M059J (cell line): ENCODE measurements around the gene NTRK2. TPM values are rescaled to one million over a fixed set of nuclear protein-coding genes. Genes with fewer than 3 reads are reported as not detected.

Source experiments
- DNase-seq: peaks from one replicate; pipeline ENCODE4 v3.0.0-alpha.2; 2012; ENCODE audit warnings: low read depth
- total RNA-seq: library from RNA; depleted of rRNA; stranded (reverse); fragments of >200 nt; shearing (Covaris generic); gene quantifications from 2 replicates; pipeline ENCODE4 v1.2.3, GENCODE V29; 2014

Gene NTRK2
- total RNA-seq, 1 experiment from 2014 or later, result 1.1 TPM

DNA sequence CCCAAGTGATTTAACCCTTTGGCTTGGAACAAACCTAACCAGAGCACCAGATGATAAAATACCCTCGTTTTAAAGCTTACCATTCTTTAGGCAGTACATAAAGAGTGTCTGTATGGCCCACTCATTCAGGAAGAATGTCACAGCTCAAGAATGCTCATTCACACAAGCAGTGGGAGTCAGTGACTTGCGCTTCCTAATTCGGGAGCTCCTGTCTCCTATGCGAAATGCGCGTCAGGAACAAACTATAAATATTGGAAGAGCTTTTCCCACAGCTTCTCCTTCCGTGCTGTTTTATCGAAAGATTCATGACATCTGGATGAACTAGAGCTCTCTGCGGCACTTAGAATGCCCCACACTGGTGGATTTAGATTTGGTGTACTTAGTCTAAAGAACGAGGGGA, 66.6 kb downstream of the NTRK2 start:
- no peak for DNase-seq

DNA sequence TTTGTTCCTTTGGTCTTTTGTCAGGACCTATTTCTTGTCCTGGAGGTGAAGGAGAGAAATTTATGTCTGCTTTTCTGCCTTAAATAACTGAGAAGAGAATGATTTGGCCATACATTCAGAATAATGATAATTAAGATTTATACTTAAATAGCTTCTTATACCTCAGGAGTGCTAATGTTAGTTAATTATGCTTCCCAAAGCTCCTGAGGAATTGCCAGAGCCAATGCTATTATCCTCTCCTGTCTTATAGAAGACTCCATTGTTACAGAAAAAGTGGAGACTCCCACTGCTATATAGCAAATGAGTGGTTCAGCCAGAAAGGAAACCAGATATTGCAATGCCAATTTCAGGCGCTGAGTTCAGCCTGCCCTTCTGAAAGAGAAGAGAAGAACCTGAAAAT, 67.0 kb downstream of the NTRK2 start:
- DNase-seq, result no peak

DNA sequence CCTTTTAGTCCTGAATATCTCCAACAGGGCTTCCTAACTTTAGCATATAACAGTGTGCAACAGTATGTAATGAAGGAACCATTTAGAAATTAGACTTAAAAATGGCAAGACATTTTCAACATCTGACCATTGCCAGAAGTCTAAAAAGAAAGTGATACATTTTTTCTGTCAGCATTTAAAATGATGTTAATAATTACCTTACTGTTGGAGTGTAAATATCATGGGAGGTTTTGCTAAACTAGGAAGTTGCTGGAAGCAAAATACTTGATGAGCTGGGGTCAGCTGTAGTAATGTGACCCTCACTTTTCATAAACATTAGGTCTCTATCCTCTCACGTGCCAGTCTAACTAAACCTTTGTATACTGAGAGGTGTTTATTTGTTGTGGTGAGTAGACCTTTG, 68.8 kb downstream of the NTRK2 start:
- DNase-seq, result no peak

DNA sequence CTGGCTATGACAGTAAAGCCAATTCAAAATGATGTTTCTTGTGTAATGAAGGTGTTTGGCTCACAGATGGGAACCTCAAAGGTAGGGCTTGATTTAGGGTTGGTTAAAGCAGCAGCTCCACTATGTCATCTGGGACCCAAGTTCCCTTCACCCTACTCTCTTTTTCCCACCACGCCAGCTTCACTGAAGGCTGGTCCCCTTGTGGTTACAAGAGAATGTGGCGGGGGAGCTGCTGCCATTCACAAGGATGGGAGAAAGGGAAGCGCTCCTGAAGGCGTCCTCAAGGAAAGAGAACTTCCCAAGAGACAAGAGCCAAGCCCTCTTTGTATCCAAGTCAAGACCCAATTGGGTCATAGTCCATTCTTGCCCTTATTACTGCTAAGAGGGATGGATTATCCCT, 72.7 kb downstream of the NTRK2 start:
- no peak for DNase-seq

DNA sequence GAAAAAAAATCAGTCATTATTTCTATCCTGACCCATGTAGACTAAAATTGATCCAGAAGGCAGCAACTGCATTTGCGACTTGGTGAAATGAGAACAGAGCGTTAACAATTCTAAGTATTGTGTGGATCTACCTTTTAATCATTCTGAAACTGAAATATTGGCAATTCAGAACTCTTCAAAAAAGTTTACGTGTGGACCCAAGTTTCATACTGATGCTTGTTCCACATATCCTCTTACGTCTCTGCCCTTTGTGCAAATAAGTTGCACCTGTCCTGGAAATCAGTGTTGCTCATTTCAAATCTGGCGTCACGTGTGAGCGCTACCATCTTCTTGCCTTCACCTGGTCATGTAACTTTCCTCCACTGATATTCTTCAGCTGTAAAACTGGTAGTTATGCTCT, 74.7 kb downstream of the NTRK2 start:
- no peak for DNase-seq

DNA sequence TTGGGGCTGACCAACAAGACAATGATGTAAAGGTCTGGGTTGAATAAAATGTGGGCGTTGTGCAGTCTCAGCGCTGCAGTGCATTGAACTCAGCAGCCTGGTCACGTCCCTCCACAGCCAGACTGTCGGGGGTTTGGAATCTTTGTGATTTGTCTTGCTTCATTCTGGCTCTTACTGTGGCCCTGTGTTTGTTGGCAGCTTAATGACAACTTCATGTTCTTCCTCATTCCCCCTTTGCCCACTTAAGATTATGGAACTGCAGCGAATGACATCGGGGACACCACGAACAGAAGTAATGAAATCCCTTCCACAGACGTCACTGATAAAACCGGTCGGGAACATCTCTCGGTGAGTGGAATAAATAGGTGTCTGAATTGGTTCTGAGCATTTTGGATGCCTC, 75.2 kb downstream of the NTRK2 start:
- no peak for DNase-seq

DNA sequence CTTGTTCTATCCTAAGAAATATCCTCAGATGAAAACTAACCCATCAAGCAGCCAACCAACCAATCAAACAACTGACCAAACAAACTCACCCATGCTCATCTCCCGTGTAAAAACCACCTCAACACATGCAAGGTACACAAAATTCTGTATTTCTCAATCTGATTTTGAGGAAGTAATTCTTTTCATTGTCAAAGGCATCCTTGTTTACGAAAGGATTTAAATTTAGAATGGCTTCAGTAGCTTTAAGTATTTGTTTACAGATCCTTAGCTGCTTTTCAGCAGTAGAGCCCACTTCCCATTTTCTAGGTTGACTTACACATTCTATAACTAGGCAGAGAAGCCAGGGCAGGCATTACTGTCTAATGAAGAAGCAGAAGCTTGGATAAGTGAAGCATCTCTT, 78.6 kb downstream of the NTRK2 start:
- no peak for DNase-seq

DNA sequence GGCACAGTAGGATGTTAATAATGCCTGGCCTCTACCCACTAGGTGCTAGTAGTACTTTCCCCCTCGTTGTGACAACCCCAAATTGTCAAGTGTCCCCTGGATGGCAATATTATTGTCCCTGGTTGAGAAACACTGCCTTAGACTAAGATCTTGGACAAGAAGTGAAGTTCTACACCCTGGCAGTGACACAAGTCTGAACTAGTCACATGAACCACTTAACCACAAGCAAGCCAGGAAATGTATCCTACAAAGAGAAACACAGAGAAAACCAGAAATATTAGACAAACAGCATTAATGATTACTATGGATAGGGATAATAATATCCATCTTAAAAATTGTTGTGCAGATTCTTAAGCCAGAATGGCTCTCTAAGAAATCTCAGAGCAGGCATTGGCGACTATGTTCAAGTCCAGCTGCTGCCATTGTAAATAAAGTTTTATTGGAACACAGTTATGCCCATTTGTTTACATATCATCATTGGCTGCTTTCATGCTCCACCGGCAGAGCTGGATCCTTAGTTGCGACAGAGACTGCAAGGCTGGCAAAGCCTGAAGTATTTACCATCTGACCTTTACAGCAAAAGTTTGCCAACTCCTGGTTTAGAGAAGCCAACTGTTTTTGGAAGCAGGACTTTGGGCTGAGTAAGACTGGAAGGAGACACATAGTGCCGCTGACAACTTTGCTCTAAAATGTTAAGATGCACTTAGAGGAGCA, 80.8 kb downstream of the NTRK2 start:
- peak; percentile 79 for DNase-seq

DNA sequence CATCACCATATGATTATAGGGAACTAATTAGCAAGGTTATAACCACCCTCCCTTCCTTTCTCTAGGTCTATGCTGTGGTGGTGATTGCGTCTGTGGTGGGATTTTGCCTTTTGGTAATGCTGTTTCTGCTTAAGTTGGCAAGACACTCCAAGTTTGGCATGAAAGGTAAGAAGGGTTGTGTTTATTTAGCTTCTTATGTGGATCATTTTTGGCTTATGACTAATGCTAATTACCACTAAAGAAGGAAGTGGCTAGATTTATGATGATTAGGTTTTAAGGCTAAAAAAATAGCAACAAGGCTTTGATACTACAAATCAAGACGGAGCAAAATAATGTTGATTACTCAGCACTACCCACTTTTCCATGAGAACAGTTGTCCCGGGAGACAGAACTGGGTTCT, 82.4 kb downstream of the NTRK2 start:
- peak; percentile 91 for DNase-seq

DNA sequence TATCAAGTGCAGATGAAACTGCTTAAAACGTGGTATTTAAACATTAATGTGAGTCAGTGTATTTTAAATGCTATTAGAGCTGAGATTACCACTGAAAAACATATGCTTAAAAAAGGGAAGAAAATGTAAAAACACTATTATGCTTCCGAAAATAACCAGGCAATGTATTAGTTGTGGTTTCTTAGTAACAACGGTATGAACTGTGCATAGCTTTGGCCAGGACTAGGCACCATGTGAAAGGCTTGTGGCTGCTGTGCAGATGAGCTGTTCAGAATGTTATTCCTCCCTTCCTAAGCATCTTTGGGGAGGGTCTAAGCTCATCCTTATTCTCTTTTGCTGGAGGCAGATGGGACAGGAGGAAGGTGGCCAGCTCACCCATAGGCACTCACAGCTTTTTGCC, 84.9 kb downstream of the NTRK2 start:
- peak; percentile 63 for DNase-seq

DNA sequence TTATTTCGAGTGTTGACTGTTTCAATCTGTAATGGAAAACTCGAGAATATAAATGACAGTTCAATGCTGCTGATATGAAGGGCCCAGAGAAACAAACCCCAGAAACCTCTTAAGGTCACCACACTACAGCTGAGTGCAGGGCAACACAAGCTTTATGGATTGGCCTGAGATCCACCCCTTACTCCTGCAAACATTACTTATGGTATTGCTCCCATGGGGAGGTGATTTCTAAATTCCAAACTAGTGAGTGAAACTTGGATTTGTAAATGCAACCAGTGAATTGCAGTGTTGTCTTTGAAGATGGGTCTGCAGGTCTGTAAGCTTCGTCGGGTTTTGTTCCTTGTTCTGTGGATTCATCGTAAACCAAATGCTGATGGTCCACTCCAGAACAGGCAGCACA, 85.4 kb downstream of the NTRK2 start:
- peak; percentile 30 for DNase-seq

- peak; percentile 51 for DNase-seq
Measured at GRCh38 chr9:84755380-84755779, 85.9 kb downstream of the NTRK2 start.

DNA sequence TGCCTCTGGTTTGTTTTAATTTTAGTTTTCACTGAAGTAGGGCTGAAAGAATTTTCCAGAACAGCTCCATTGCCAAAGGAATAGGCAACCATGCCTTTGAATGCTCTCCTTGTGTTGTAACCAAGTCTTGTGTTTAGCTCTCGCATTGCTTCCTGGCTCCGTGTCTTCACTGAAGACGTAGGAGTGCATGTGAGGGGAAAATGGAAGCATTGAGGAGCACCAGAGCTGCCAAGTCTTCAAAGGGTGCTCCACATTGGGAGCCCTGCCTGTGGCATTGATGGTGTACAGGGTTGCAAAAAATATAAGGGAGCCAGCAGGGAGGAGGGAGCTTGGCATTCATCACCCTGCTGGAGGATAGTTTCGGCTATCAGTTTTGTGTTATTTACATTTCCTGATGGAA, 86.6 kb downstream of the NTRK2 start:
- DNase-seq, result no peak

- DNase-seq, result no peak
Measured at GRCh38 chr9:84756731-84757130, 87.2 kb downstream of the NTRK2 start.

- no peak for DNase-seq
Measured at GRCh38 chr9:84758817-84759216, 89.3 kb downstream of the NTRK2 start.

DNA sequence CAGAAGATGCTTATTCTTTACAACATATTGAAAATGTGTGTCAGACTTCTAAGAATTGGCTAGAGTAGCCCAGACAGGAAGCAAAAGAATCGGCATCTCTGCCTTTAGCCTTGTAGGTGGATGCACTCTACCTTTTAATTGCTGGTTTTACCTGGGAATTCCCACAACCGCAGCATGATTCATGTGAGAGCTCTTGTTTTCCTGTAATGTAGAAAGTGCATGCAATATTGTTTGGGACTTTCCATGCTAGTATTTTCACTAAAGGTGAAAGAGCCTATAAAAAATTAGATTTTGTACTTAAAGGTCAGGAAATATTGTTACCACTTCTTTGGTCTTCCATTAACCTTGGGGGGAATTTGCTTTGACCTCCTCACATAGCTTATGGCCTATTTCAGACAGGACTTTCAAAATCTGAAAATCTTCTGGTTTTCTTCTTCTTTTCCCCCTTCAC, 89.8 kb downstream of the NTRK2 start:
- DNase-seq, result peak; percentile 36

GRCh38 chr9:84759804-84760203, 90.3 kb downstream of the NTRK2 start:
- DNase-seq, result no peak

- DNase-seq, result no peak
Measured at GRCh38 chr9:84761137-84761808, 91.7 kb downstream of the NTRK2 start.

DNA sequence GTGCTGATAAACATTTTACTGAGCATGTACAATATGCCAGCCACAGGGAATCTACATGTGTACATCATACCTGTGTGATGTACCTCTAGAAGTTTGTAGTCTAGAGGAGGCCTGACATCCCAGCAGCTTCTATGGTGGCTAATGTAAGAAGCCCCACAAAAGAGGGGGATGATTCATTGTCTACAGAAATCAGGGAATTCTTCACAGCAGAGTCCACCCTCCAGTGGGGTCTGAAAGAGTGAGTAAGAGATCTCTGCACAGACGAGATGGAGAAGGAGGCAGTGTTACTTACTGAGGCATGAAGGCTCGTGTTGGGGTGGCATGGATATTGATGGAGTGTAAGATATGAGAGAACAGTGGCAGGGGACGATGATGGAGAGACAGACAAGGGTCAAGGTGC, 103.0 kb downstream of the NTRK2 start:
- DNase-seq, result peak; percentile 40

DNA sequence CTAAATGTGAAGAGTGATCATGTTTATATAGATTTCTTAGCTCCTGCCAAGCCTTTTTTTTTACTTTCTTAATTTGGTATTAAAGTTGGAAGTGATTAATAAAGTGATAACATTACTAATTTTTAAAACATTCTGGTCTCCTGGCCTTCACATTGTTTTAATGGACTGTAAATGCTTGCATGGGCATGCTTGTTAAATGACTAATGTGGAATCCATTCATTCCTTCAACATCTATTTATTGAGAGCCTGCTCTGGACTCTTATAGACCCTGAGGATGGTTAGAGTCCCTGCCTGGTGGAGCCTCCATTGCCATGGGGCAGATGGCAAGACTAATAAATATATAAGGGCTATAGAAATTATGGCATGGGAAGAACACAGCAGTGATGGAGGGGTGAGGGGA, 103.5 kb downstream of the NTRK2 start:
- DNase-seq, result peak; percentile 80

DNA sequence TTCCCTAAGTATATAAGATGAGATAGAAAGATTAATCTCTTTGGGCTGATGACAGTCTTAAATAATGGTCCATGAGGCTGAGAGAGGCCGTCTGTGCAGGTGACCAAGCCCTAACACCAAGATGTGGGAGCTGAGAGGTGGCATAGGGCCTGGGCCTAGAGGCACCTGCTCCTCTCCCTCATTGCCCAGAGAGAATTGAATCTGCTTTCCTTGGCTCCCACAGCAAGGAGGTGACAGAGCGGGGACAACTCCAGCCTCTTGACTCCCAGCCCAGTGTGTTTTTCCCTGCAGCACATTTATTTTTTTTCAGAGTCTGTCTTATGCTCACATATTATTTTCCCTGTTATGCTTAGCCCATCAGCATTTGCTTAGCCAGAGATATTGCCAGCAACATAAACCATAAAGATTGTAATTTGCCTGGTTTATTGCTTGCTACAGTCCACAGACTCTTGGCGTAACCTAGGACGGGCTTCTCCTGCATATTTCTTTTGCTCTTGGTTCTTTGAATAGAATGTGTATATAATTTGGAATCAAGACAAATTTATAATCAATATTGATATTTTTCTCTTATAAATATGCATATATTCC, 105.6 kb downstream of the NTRK2 start:
- no peak for DNase-seq

- DNase-seq, result no peak
Measured at GRCh38 chr9:84778570-84778969, 109.0 kb downstream of the NTRK2 start.

GRCh38 chr9:84779883-84780282, 110.4 kb downstream of the NTRK2 start:
- DNase-seq, result no peak
